Measurements from ENCODE around the gene MARCKSL1.

DNA sequence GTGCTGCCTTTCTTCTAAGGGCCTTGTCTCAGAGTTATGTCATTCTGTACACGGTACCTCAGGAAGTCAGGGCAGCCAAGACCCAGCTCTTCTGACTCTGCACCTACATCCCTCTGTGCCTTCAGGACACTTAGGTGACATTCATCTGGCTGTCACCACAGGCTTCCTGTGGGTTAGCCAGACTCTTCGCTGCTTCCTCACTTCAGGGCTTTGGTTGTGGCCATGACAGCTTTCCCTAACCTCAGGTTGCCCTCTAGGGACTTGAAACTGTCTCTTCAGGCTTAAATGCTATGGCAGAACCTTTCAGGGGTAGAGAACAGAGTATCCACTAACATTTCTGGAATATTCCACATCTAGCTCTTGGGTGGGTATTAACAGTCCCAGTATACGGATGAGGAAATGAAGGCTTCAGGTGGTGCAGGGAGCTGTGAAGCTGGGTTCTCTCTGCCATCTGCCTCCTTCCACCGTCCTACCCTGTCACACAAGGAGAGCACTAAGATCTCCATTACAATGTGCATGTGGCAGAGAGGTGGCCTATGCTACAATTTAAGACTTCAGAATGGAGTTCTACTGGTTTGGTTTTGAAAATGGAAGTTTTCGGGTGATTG, 36.2 kb upstream of the MARCKSL1 start:
- TF ChIP-seq, protein P1, sequence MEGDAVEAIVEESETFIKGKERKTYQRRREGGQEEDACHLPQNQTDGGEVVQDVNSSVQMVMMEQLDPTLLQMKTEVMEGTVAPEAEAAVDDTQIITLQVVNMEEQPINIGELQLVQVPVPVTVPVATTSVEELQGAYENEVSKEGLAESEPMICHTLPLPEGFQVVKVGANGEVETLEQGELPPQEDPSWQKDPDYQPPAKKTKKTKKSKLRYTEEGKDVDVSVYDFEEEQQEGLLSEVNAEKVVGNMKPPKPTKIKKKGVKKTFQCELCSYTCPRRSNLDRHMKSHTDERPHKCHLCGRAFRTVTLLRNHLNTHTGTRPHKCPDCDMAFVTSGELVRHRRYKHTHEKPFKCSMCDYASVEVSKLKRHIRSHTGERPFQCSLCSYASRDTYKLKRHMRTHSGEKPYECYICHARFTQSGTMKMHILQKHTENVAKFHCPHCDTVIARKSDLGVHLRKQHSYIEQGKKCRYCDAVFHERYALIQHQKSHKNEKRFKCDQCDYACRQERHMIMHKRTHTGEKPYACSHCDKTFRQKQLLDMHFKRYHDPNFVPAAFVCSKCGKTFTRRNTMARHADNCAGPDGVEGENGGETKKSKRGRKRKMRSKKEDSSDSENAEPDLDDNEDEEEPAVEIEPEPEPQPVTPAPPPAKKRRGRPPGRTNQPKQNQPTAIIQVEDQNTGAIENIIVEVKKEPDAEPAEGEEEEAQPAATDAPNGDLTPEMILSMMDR (optimal IDR thresholded peaks at IDR 0.05 in 1 of 3, IDR thresholded peaks at IDR 0.05 in 1 of 3, conservative IDR thresholded peaks at IDR 0.05 in 1 of 3; ENCODE audit: extremely low read depth in 1 of 3, insufficient read depth in 2 of 3, low read length in 3 of 3), result no peak
- no peak for TF ChIP-seq EZH2 (IDR thresholded peaks at IDR 0.05; ENCODE audit: low read length)
